Measurements from ENCODE around the gene MCTP1. TPM values are rescaled to one million over a fixed set of nuclear protein-coding genes. Genes with fewer than 3 reads are reported as not detected.

The MCTP1 gene
- total RNA-seq, 1 experiment from 2014 or later = 7.5 TPM

DNA sequence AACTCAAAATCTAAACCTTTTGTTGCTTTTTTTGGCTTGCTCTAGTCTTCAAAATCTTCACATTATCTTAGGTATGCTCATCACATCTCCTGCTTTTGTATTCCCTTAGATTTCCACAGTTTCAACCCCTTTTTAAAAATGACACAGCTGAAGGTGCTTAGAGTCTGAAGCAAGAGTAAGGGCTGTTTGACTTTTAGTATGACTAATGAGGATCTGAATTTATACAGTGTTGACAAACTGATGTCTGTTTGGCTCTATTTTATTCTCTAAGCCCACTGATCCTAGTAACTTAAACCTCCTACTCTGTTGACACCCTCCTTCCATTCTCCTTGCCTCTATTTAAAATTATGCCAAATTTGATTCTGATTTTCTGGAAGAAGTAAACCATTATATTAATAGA is 200.1 kb downstream of the MCTP1 start:
- DNase-seq = peak; percentile 59
- POLR2A ChIA-PET (ENCODE audit: unreplicated experiment) = no interaction called here
- BruUV-seq (replicated peaks) = no TSS peak

DNA sequence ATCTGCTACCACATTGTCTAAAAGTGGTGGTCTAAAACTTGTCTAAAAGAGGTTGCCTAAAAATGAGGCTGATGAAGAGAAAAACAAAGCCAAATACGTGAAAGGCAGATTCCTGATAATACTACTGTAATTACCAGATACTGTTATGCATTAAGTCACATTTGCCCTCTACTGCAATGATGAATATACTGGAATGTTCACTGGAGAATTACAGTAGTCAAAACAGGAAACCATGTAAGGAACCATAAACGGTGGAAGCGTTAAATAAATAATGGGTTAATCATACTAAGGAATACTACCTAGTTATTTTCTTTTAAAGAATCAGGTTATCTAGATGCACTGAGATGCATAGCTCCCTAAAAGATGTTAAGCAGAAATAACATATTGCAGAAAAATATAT is 201.3 kb downstream of the MCTP1 start:
- no peaks in the 10 kb centered on the region for H3K36me3 ChIP-seq (ENCODE audit: low read depth, low read length)
- no peak overlapping the region for H3K4me3 ChIP-seq (ENCODE audit: low read length)
- H3K9me3 ChIP-seq (ENCODE audit: low read length) = no peaks in the 10 kb centered on the region
- ATAC-seq = no peak
- POLR2A ChIA-PET (ENCODE audit: unreplicated experiment) = no interaction called here
- CTCF ChIA-PET = no interaction called here
- no peak overlapping the region for H3K27ac ChIP-seq (ENCODE audit: low read length)
- H3K9me2 ChIP-seq (replicated peaks; ENCODE audit: low read length) = no peaks in the 10 kb centered on the region
- TF ChIP-seq, protein P1, sequence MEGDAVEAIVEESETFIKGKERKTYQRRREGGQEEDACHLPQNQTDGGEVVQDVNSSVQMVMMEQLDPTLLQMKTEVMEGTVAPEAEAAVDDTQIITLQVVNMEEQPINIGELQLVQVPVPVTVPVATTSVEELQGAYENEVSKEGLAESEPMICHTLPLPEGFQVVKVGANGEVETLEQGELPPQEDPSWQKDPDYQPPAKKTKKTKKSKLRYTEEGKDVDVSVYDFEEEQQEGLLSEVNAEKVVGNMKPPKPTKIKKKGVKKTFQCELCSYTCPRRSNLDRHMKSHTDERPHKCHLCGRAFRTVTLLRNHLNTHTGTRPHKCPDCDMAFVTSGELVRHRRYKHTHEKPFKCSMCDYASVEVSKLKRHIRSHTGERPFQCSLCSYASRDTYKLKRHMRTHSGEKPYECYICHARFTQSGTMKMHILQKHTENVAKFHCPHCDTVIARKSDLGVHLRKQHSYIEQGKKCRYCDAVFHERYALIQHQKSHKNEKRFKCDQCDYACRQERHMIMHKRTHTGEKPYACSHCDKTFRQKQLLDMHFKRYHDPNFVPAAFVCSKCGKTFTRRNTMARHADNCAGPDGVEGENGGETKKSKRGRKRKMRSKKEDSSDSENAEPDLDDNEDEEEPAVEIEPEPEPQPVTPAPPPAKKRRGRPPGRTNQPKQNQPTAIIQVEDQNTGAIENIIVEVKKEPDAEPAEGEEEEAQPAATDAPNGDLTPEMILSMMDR (conservative IDR thresholded peaks at IDR 0.05; ENCODE audit: low read depth, low read length) = no peak
- TF ChIP-seq EZH2phosphoT487 (IDR thresholded peaks at IDR 0.05; ENCODE audit: borderline replicate concordance, low read length) = no peak
- TF ChIP-seq EZH2 (IDR thresholded peaks at IDR 0.05; ENCODE audit: low read length, unreplicated experiment) = no peak
- peak; percentile 17 for DNase-seq
- BruUV-seq (replicated peaks) = no TSS peak
- peaks cover 17% of the 10 kb centered on the region for H3K79me2 ChIP-seq (ENCODE audit: low read length)
- H3K4me2 ChIP-seq (ENCODE audit: low read length) = no peak overlapping the region; the same call in 1 of the 2 replicates
- no peak overlapping the region for H3K9ac ChIP-seq (ENCODE audit: low read length)
- peaks cover 35% of the 10 kb centered on the region for H3K4me1 ChIP-seq (ENCODE audit: insufficient read depth, low read length)
- 0 out of 2 replicates have a peak, but pooled peaks cover 8% of the 10 kb centered on the region for H4K20me1 ChIP-seq (ENCODE audit: low read length)
- intact Hi-C loops (cut with micrococcal nuclease) = no loop called here
- no peak overlapping the region for H2AFZ ChIP-seq (ENCODE audit: low read length)
- no peaks in the 10 kb centered on the region for H3K27me3 ChIP-seq (ENCODE audit: low read length)
- no peaks in the 10 kb centered on the region for H3F3A ChIP-seq (ENCODE audit: low read length, unreplicated experiment)

More for the DNA sequence above, 200.1 kb downstream of the MCTP1 start:
- H3K4me2 ChIP-seq (ENCODE audit: low read length) = peak overlapping the region; percentile 67
- H3K27ac ChIP-seq (ENCODE audit: low read length) = peak overlapping the region; percentile 70
- no peaks in the 10 kb centered on the region for H3K9me2 ChIP-seq (replicated peaks; ENCODE audit: low read length)
- no peaks in the 10 kb centered on the region for H3K9me3 ChIP-seq (ENCODE audit: low read length)
- CTCF ChIA-PET = no interaction called here
- no peak overlapping the region for H3K4me3 ChIP-seq (ENCODE audit: low read length)
- H3K27me3 ChIP-seq (ENCODE audit: low read length) = no peaks in the 10 kb centered on the region
- TF ChIP-seq, protein P1 (conservative IDR thresholded peaks at IDR 0.05; ENCODE audit: low read depth, low read length) = no peak
- TF ChIP-seq EZH2phosphoT487 (IDR thresholded peaks at IDR 0.05; ENCODE audit: borderline replicate concordance, low read length) (no peak), EZH2 (IDR thresholded peaks at IDR 0.05; ENCODE audit: low read length, unreplicated experiment) (no peak)
- H3K9ac ChIP-seq (ENCODE audit: low read length) = no peak overlapping the region
- H3K4me1 ChIP-seq (ENCODE audit: insufficient read depth, low read length) = peaks cover 35% of the 10 kb centered on the region
- H2AFZ ChIP-seq (ENCODE audit: low read length) = no peak overlapping the region
- peaks cover 11% of the 10 kb centered on the region for H3K79me2 ChIP-seq (ENCODE audit: low read length)
- H3K36me3 ChIP-seq (ENCODE audit: low read depth, low read length) = no peaks in the 10 kb centered on the region
- H3F3A ChIP-seq (ENCODE audit: low read length, unreplicated experiment) = no peaks in the 10 kb centered on the region
- intact Hi-C loops (cut with micrococcal nuclease) = no loop called here
- 0 out of 2 replicates have a peak, but pooled peaks cover 8% of the 10 kb centered on the region for H4K20me1 ChIP-seq (ENCODE audit: low read length)
- ATAC-seq = peak; percentile 75

DNA sequence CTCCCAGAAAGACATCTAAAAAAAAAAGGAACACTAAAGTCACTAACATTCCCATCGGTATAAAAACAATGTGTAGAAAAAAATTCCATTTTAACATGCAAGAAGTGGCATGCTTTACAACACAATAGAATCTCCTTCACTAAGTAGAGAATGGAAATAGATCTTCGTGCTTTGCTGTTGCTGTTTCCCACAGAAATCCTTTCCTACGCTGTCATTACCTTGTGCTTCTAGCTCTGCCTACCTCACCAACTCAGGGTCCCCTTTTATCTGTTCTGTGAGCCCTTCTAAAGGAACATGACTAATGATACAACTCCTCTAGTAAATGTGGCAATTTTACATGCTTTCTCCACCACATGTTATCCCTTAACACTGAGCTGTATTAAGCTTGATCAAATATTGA is 202.9 kb downstream of the MCTP1 start:
- peak; percentile 4; the same call in 1 of the 2 replicates for ATAC-seq
- H4K20me1 ChIP-seq (ENCODE audit: low read length) = peaks cover 13% of the 10 kb centered on the region; the same call in 1 of the 2 replicates
- ChIA-PET CTCF (no interaction called here), POLR2A (ENCODE audit: unreplicated experiment) (interaction anchor here (0.6 kb wide), 2 partner anchors 17 to 1854 kb away, joined by 3 to 5 read pairs; partner anchors contain the start of gene LNPEP)
- DNase-seq = peak; percentile 29
- H3K4me3 ChIP-seq (ENCODE audit: low read length) = peak overlapping the region; percentile 77; the same call in 1 of the 2 replicates
- TF ChIP-seq, protein P1 (conservative IDR thresholded peaks at IDR 0.05; ENCODE audit: low read depth, low read length) = no peak
- no peak for TF ChIP-seq EZH2 (IDR thresholded peaks at IDR 0.05; ENCODE audit: low read length, unreplicated experiment)
- TF ChIP-seq EZH2phosphoT487 (IDR thresholded peaks at IDR 0.05; ENCODE audit: borderline replicate concordance, low read length) = no peak
- peak overlapping the region; percentile 89 for H3K4me2 ChIP-seq (ENCODE audit: low read length)
- H3K79me2 ChIP-seq (ENCODE audit: low read length) = peaks cover 17% of the 10 kb centered on the region
- H3K36me3 ChIP-seq (ENCODE audit: low read depth, low read length) = no peaks in the 10 kb centered on the region
- no peaks in the 10 kb centered on the region for H3K9me2 ChIP-seq (replicated peaks; ENCODE audit: low read length)
- peak overlapping the region; percentile 82 for H3K27ac ChIP-seq (ENCODE audit: low read length)
- no peaks in the 10 kb centered on the region for H3K9me3 ChIP-seq (ENCODE audit: low read length)
- BruUV-seq (replicated peaks) = no TSS peak
- peaks cover 35% of the 10 kb centered on the region for H3K4me1 ChIP-seq (ENCODE audit: insufficient read depth, low read length)
- no peaks in the 10 kb centered on the region for H3K27me3 ChIP-seq (ENCODE audit: low read length)
- intact Hi-C loops (cut with micrococcal nuclease) = loop anchor here (2.0 kb wide), 3 partner anchors 25 to 157 kb away; no protein-coding TSS in a partner anchor
- H3F3A ChIP-seq (ENCODE audit: low read length, unreplicated experiment) = no peaks in the 10 kb centered on the region
- no peak overlapping the region for H2AFZ ChIP-seq (ENCODE audit: low read length)
- H3K9ac ChIP-seq (ENCODE audit: low read length) = peak overlapping the region; percentile 46
